Measurements from ENCODE around the gene FAM118B. TPM values are rescaled to one million over a fixed set of nuclear protein-coding genes. Genes with fewer than 3 reads are reported as not detected.

FAM118B gene
- total and polyA plus RNA-seq, 2 of the 8 experiments (the other 6 are each of a cell fraction or from before 2014, with no cell fraction given): 25.3 to 48.3 TPM

DNA sequence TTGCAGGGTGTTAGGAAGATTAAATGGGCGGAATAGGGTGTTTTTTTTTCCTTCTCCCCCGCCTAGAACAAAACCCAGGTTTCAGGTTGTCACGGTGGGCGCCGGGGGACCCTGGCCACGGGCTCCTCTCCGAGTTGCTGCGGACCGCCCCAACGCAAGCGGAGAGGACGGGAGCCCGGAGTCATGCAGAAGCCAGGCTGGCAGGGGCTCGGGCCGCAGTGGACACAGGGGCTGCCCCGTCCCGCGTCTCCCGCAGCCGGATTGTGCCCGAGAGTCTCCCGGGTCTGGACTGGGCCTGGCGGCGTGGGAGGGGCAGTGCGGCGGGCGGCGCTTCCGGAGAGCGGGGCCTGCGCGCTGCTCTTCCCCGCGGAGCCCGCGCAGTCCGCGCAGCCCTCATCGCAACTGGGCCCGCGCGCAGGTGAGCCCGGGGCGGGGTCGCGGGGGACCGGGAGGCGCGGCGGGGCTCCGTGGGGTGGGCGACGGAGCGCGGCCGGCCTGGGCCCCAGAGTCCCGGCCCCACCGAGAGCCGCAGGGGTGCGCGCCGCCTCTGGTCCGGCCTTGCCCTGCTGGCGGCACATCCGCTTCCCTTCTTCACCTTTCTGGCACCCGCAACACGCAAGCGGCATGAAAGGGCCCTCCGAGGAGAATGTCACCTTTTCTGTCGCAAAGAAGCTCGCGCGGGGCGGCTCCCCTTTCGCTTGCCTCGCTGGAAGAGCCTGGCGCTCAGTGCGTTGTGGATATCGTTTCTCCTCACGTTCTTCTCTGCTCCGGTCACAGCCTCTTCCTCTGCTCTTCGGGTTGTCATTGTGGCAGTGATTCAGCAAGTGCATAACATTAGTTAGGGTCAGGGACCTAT, 71.4 kb downstream of the FAM118B start, which contains the start of gene TIRAP (continued):
- TF ChIP-seq FOSL1 (IDR thresholded peaks at IDR 0.05; ENCODE audit: insufficient read depth, low read depth, low read length) (no peak), TBP (IDR thresholded peaks at IDR 0.05; ENCODE audit: low read depth, low read length) (no peak), SP2 (IDR thresholded peaks at IDR 0.05; ENCODE audit: low read length) (no peak), CBX5 (IDR thresholded peaks at IDR 0.05; ENCODE audit: low read depth, low read length) (no peak), SIX5 (IDR thresholded peaks at IDR 0.05; ENCODE audit: low read depth, low read length) (no peak)
- TF ChIP-seq, protein P1, sequence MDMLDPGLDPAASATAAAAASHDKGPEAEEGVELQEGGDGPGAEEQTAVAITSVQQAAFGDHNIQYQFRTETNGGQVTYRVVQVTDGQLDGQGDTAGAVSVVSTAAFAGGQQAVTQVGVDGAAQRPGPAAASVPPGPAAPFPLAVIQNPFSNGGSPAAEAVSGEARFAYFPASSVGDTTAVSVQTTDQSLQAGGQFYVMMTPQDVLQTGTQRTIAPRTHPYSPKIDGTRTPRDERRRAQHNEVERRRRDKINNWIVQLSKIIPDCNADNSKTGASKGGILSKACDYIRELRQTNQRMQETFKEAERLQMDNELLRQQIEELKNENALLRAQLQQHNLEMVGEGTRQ (IDR thresholded peaks at IDR 0.05; ENCODE audit: low read length): no peak
- TF ChIP-seq, protein P2, sequence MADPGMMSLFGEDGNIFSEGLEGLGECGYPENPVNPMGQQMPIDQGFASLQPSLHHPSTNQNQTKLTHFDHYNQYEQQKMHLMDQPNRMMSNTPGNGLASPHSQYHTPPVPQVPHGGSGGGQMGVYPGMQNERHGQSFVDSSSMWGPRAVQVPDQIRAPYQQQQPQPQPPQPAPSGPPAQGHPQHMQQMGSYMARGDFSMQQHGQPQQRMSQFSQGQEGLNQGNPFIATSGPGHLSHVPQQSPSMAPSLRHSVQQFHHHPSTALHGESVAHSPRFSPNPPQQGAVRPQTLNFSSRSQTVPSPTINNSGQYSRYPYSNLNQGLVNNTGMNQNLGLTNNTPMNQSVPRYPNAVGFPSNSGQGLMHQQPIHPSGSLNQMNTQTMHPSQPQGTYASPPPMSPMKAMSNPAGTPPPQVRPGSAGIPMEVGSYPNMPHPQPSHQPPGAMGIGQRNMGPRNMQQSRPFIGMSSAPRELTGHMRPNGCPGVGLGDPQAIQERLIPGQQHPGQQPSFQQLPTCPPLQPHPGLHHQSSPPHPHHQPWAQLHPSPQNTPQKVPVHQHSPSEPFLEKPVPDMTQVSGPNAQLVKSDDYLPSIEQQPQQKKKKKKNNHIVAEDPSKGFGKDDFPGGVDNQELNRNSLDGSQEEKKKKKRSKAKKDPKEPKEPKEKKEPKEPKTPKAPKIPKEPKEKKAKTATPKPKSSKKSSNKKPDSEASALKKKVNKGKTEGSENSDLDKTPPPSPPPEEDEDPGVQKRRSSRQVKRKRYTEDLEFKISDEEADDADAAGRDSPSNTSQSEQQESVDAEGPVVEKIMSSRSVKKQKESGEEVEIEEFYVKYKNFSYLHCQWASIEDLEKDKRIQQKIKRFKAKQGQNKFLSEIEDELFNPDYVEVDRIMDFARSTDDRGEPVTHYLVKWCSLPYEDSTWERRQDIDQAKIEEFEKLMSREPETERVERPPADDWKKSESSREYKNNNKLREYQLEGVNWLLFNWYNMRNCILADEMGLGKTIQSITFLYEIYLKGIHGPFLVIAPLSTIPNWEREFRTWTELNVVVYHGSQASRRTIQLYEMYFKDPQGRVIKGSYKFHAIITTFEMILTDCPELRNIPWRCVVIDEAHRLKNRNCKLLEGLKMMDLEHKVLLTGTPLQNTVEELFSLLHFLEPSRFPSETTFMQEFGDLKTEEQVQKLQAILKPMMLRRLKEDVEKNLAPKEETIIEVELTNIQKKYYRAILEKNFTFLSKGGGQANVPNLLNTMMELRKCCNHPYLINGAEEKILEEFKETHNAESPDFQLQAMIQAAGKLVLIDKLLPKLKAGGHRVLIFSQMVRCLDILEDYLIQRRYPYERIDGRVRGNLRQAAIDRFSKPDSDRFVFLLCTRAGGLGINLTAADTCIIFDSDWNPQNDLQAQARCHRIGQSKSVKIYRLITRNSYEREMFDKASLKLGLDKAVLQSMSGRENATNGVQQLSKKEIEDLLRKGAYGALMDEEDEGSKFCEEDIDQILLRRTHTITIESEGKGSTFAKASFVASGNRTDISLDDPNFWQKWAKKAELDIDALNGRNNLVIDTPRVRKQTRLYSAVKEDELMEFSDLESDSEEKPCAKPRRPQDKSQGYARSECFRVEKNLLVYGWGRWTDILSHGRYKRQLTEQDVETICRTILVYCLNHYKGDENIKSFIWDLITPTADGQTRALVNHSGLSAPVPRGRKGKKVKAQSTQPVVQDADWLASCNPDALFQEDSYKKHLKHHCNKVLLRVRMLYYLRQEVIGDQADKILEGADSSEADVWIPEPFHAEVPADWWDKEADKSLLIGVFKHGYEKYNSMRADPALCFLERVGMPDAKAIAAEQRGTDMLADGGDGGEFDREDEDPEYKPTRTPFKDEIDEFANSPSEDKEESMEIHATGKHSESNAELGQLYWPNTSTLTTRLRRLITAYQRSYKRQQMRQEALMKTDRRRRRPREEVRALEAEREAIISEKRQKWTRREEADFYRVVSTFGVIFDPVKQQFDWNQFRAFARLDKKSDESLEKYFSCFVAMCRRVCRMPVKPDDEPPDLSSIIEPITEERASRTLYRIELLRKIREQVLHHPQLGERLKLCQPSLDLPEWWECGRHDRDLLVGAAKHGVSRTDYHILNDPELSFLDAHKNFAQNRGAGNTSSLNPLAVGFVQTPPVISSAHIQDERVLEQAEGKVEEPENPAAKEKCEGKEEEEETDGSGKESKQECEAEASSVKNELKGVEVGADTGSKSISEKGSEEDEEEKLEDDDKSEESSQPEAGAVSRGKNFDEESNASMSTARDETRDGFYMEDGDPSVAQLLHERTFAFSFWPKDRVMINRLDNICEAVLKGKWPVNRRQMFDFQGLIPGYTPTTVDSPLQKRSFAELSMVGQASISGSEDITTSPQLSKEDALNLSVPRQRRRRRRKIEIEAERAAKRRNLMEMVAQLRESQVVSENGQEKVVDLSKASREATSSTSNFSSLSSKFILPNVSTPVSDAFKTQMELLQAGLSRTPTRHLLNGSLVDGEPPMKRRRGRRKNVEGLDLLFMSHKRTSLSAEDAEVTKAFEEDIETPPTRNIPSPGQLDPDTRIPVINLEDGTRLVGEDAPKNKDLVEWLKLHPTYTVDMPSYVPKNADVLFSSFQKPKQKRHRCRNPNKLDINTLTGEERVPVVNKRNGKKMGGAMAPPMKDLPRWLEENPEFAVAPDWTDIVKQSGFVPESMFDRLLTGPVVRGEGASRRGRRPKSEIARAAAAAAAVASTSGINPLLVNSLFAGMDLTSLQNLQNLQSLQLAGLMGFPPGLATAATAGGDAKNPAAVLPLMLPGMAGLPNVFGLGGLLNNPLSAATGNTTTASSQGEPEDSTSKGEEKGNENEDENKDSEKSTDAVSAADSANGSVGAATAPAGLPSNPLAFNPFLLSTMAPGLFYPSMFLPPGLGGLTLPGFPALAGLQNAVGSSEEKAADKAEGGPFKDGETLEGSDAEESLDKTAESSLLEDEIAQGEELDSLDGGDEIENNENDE (IDR thresholded peaks at IDR 0.05; ENCODE audit: insufficient replicate concordance, low read length): no peak
